OCI-LY3 (cell line): ENCODE measurements around the gene LAMA1.

Experiments
- H2AFZ ChIP-seq: fragments of 200-600, 300-600 bp; shearing (Covaris generic); 2 replicates; pipeline ENCODE4 v1.6.0; 2014; ENCODE audit warnings: antibody characterized with exemption, low read depth, low read length
- H3K27ac ChIP-seq: fragments of 200-600, 300-600 bp; sonication (generic); 2 replicates; pipeline ENCODE4 v1.5.1; 2014; ENCODE audit warnings: mild to moderate bottlenecking, low read length, moderate library complexity, mixed read lengths
- H3K27me3 ChIP-seq: fragments of 200-600, 300-600 bp; sonication (generic); 2 replicates; pipeline ENCODE4 v1.6.1; 2014; ENCODE audit warnings: low read depth, low read length, mixed read lengths
- H3K36me3 ChIP-seq: fragments of 200-600, 300-600 bp; sonication (generic); replicated peaks from 2 replicates; pipeline ENCODE3; 2014; ENCODE audit warnings: low read depth, low read length, mixed read lengths
- H3K4me1 ChIP-seq: fragments of 300-600, 200-600 bp; sonication (generic); 2 replicates; pipeline ENCODE4 v1.6.1; 2014; ENCODE audit warnings: low read length, mixed read lengths
- H3K4me2 ChIP-seq: fragments of 200-600, 300-600 bp; sonication (generic); 2 replicates; pipeline ENCODE4 v1.6.1; 2014; ENCODE audit warnings: low read length, mixed read lengths
- H3K4me3 ChIP-seq: fragments of 300-600, 200-600 bp; sonication (generic); 2 replicates; pipeline ENCODE4 v1.5.1; 2014; ENCODE audit warnings: antibody characterized with exemption, mild to moderate bottlenecking, low read length, moderate library complexity
- H3K79me2 ChIP-seq: fragments of 300-600, 200-600 bp; shearing (Covaris generic); 2 replicates; pipeline ENCODE4 v1.6.1; 2014; ENCODE audit warnings: mild to moderate bottlenecking, low read length, mixed read lengths
- H3K9ac ChIP-seq: fragments of 300-600, 200-600 bp; shearing (Covaris generic); 2 replicates; pipeline ENCODE4 v1.6.0; 2014; ENCODE audit warnings: mild to moderate bottlenecking, low read length, moderate library complexity
- H3K9me3 ChIP-seq: fragments of 200-600, 300-600 bp; shearing (Covaris generic); 2 replicates; pipeline ENCODE4 v1.6.1; 2014; ENCODE audit warnings: low read length, mixed read lengths; ENCODE audit not compliant: insufficient read depth
- H4K20me1 ChIP-seq: fragments of 200-600, 300-600 bp; sonication (generic); 2 replicates; pipeline ENCODE4 v1.6.1; 2016; ENCODE audit warnings: low read length, mixed read lengths; ENCODE audit not compliant: insufficient read depth
- EZH2phosphoT487 ChIP-seq: fragments of 200-600 bp; shearing (Covaris generic); IDR thresholded peaks from 2 replicates; pipeline ENCODE4 v1.6.1; 2018; ENCODE audit warnings: antibody characterized with exemption, mixed run types, low read depth
- TF ChIP-seq, protein P1 (sequence below): fragments of 200-600, 300-600 bp; sonication (generic); IDR thresholded peaks from 2 replicates; pipeline ENCODE4 v1.5.1; 2014; ENCODE audit warnings: antibody characterized with exemption, low read length, low read depth

LAMA1 gene

DNA sequence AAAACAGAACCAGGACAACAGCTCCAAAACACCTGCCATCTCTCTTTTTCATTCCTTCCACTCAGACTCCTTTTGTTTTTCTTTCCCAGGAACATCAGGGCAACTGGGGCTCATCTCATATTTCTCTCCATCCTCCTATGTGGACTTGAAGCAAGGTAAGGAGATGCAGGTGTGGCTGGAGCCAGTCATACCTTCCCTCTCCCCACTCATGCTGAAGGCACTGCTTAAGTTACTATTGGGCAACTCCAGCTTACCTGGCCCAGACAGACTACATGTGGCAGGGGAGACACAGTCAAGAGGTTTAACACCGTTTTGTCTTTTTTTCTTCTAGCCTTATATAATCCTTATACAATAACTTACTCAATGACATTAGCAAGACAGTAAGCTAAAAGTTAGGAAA is 38.4 kb downstream of the LAMA1 start:
- no peaks in the 10 kb centered on the region for H3K79me2 ChIP-seq
- no peaks in the 10 kb centered on the region for H4K20me1 ChIP-seq
- H3K27me3 ChIP-seq, result no peaks in the 10 kb centered on the region
- H3K4me3 ChIP-seq, result no peak overlapping the region
- H3K9ac ChIP-seq, result no peak overlapping the region
- H3K4me2 ChIP-seq, result no peak overlapping the region
- no peak for TF ChIP-seq EZH2phosphoT487
- TF ChIP-seq, protein P1, sequence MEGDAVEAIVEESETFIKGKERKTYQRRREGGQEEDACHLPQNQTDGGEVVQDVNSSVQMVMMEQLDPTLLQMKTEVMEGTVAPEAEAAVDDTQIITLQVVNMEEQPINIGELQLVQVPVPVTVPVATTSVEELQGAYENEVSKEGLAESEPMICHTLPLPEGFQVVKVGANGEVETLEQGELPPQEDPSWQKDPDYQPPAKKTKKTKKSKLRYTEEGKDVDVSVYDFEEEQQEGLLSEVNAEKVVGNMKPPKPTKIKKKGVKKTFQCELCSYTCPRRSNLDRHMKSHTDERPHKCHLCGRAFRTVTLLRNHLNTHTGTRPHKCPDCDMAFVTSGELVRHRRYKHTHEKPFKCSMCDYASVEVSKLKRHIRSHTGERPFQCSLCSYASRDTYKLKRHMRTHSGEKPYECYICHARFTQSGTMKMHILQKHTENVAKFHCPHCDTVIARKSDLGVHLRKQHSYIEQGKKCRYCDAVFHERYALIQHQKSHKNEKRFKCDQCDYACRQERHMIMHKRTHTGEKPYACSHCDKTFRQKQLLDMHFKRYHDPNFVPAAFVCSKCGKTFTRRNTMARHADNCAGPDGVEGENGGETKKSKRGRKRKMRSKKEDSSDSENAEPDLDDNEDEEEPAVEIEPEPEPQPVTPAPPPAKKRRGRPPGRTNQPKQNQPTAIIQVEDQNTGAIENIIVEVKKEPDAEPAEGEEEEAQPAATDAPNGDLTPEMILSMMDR, result no peak
- H3K27ac ChIP-seq, result no peak overlapping the region
- no peaks in the 10 kb centered on the region for H3K36me3 ChIP-seq
- no peaks in the 10 kb centered on the region; the same call in 1 of the 2 replicates for H3K4me1 ChIP-seq
- H3K9me3 ChIP-seq, result no peaks in the 10 kb centered on the region
- no peak overlapping the region for H2AFZ ChIP-seq

DNA sequence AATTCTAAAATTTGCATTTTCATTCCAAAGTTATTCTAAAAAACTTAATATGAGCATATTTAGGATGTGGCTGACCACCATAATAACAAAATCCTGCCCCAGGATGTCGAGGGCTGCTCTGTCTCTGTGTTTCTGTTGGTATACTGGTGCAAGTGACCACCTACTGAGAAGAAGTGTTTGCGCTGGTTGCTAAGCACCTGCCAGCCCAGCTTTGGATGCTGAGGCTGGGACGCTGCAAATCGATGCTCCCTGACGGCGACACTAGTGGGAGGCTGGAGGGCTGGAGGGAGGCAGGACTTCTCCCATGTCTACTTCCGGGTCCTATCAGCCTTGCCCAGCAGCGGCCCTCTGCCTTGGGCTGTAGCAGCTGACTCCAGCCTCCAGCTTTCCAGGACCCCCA is 45.0 kb downstream of the LAMA1 start:
- no peak overlapping the region for H2AFZ ChIP-seq
- no peak overlapping the region for H3K4me2 ChIP-seq
- TF ChIP-seq EZH2phosphoT487, result no peak
- TF ChIP-seq, protein P1, result no peak
- H3K4me3 ChIP-seq, result no peak overlapping the region
- H3K36me3 ChIP-seq, result no peaks in the 10 kb centered on the region
- H3K27me3 ChIP-seq, result no peaks in the 10 kb centered on the region
- H3K4me1 ChIP-seq, result no peaks in the 10 kb centered on the region
- no peaks in the 10 kb centered on the region for H3K79me2 ChIP-seq
- no peaks in the 10 kb centered on the region for H4K20me1 ChIP-seq
- H3K9me3 ChIP-seq, result no peaks in the 10 kb centered on the region
- H3K27ac ChIP-seq, result no peak overlapping the region
- no peak overlapping the region for H3K9ac ChIP-seq

DNA sequence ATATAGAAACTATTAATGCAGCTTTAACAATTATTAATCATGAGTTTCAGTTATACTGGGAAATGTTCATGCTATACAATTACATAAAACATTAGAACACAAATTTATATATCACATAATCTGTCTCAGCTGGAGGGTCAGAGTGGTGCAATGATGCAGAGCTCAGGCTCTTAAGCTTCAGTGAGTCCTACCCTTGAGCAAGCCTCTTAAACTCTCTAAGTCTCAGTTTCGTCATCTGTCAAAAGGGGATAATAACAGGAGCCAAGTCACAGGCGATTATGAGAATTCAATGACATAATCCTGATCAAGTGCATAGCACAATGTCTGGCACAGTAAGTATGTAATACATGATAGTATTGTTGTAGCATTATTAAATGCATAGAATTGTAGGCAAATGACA is 46.0 kb downstream of the LAMA1 start:
- H3K27me3 ChIP-seq, result no peaks in the 10 kb centered on the region

DNA sequence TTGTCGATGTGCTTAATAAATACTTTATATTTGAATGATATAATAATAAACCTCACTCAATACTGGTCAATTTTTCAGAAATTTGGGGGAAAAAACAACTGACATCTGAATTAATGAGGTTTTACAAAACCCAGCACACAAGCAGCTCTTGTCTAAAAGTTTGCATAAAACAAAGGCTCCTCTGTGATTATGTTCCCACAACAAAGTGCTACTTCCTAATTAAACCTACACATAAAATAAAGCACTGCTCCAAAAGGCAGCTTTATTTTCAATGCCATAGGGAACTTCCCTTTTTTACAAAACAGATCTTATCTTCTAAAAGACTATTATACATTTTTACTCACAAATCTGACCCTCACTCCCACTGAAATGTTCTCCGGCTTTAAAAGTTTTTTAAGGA is 47.1 kb downstream of the LAMA1 start:
- TF ChIP-seq, protein P1, result no peak
- TF ChIP-seq EZH2phosphoT487, result no peak
- no peaks in the 10 kb centered on the region for H3K36me3 ChIP-seq
- H4K20me1 ChIP-seq, result no peaks in the 10 kb centered on the region
- no peaks in the 10 kb centered on the region for H3K79me2 ChIP-seq
- H3K9ac ChIP-seq, result no peak overlapping the region
- no peak overlapping the region for H2AFZ ChIP-seq
- no peaks in the 10 kb centered on the region for H3K27me3 ChIP-seq
- no peak overlapping the region for H3K4me3 ChIP-seq
- no peak overlapping the region for H3K27ac ChIP-seq
- no peak overlapping the region for H3K4me2 ChIP-seq
- no peaks in the 10 kb centered on the region for H3K9me3 ChIP-seq
- H3K4me1 ChIP-seq, result no peaks in the 10 kb centered on the region

More for the DNA sequence above, 46.0 kb downstream of the LAMA1 start:
- no peak overlapping the region for H3K4me2 ChIP-seq
- H3K9ac ChIP-seq, result no peak overlapping the region
- no peak for TF ChIP-seq EZH2phosphoT487
- TF ChIP-seq, protein P1, result no peak
- no peaks in the 10 kb centered on the region for H3K79me2 ChIP-seq
- no peak overlapping the region for H2AFZ ChIP-seq
- no peaks in the 10 kb centered on the region for H3K9me3 ChIP-seq
- H3K27ac ChIP-seq, result no peak overlapping the region
- H3K4me3 ChIP-seq, result no peak overlapping the region
- no peaks in the 10 kb centered on the region for H3K36me3 ChIP-seq
- no peaks in the 10 kb centered on the region for H4K20me1 ChIP-seq
- H3K4me1 ChIP-seq, result no peaks in the 10 kb centered on the region
